ENCODE results near the gene CEP112. TPM values are rescaled to one million over a fixed set of nuclear protein-coding genes. Genes with fewer than 3 reads are reported as not detected.
A peak's percentile ranks its signal among the peaks of the same experiment; 100 is the strongest.

Gene CEP112
- total RNA-seq, 6 experiments from 2014 or later, result 5.3 to 7.7 (median 6.9) TPM

DNA sequence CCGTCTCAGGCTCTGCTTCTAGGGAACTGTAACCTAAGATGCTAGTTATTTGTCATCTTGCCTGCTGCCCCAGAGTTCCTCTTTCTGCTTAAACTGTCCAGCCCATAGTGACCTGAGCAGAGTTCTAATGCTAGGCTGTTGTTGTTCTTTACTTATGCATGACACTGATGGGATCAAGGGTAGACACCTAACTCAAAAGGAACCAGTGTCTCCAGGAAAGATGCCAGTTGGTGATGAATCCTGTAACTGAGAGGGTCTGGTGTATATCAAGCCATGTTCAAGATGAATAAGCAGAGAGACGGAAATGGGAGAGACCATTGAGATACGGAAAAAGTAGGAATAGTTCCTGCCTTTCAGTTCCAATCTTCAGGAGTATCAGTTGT lies 23.6 kb upstream of the CEP112 start:
- Mint-ChIP-seq H3K4me1 (ENCODE audit: low read depth) (no peaks in the 10 kb centered on the region), H3K36me3 (ENCODE audit: low read depth) (no peaks in the 10 kb centered on the region), H3K27me3 (ENCODE audit: insufficient read depth) (peaks cover 44% of the 10 kb centered on the region), H3K4me3 (no peak overlapping the region), H3K27ac (no peak overlapping the region), H3K9me3 (no peaks in the 10 kb centered on the region)
- TF ChIP-seq CTCF (IDR thresholded peaks at IDR 0.05), result no peak
- no peak for DNase-seq

- H3K9me3 Mint-ChIP-seq, result no peaks in the 10 kb centered on the region
- no peak for DNase-seq
- no peaks in the 10 kb centered on the region for H3K36me3 Mint-ChIP-seq (ENCODE audit: low read depth)
- H3K4me1 Mint-ChIP-seq (ENCODE audit: low read depth), result no peaks in the 10 kb centered on the region
- no peak overlapping the region for H3K4me3 Mint-ChIP-seq
- H3K27me3 Mint-ChIP-seq (ENCODE audit: insufficient read depth), result peaks cover 43% of the 10 kb centered on the region
- TF ChIP-seq CTCF (IDR thresholded peaks at IDR 0.05), result no peak
- H3K27ac Mint-ChIP-seq, result no peak overlapping the region
Measured at GRCh38 chr17:66214884-66215528, 23.1 kb upstream of the CEP112 start.

DNA sequence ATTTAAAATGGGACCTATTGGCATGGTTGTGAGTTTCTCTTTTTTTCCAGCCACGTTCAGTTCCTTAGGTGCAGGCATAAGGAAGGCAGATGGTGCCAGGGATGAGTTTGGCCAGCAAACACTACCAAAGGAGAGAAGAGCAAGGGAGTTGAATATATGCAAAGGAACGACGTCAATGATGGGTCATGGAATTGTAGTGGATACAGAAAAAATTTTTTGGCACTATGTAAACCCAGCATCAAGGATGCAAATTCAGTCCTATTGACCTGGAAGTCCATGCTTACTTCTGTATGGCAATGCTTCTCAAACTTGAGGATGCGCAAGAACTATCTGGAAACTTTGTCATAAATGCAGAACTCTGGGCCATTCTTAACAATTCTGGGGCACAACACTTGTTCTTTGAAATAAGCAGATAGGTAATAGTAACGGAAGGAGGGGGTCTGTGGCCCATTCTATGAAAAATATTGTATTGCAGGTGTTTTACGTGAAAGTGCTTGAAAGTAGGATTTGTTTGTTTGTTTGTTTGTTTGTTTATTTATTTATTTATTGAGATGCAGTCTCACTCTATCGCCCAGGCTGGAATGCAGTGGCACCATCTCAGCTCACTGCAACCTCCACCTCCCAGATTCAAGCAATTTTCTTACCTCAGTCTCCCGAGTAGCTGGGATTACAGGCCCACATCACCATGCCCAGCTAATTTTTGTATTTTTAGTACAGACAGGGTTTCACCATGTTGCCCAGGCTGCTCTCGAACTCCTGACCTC lies 19.3 kb upstream of the CEP112 start:
- no peaks in the 10 kb centered on the region for H3K4me1 Mint-ChIP-seq (ENCODE audit: low read depth)
- no peak for TF ChIP-seq CTCF (IDR thresholded peaks at IDR 0.05)
- peaks cover 36% of the 10 kb centered on the region for H3K27me3 Mint-ChIP-seq (ENCODE audit: insufficient read depth)
- no peak overlapping the region for H3K27ac Mint-ChIP-seq
- H3K4me3 Mint-ChIP-seq, result no peak overlapping the region
- no peak for DNase-seq
- peaks cover 10% of the 10 kb centered on the region; the same call in 1 of the 2 replicates for H3K9me3 Mint-ChIP-seq
- H3K36me3 Mint-ChIP-seq (ENCODE audit: low read depth), result peaks cover 6% of the 10 kb centered on the region; the same call in 1 of the 2 replicates

DNA sequence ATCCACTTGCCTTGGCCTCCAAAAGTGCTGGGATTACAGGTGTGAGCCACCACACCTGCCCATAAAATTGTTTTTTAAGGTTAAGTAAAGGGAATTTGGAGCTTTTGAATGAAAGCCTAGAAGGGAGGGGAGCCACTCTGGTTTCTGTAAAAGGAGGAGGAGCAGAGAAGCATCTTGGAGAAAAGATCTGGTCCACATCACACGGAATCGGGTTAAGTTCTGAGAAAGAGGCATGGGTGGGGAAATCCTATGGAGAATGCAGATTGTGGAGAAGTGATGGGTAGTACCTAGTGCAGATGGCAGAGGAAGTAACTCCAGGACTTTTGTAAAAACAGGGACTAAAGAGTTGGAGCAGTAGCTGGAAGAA lies 18.3 kb upstream of the CEP112 start:
- no peak for TF ChIP-seq CTCF (IDR thresholded peaks at IDR 0.05)
- no peaks in the 10 kb centered on the region for H3K4me1 Mint-ChIP-seq (ENCODE audit: low read depth)

DNA sequence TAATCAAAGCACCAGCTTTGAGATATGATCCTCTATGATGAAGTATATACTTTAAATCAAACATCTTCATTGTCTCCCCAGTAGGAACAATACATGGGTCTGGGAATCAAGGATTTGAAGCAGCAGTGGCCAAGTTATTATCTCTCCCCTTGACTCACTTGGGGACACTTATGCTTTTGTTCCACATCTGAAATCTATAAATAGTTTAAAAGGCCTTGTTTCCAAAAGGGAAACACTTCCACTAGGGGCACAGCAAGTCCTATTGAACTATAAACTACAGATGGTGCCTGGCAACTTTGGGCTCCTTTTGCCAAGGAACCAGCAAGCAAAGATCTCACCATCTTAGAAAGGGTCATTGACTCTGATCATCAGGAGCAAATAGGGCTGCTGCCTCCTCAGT lies 16.0 kb upstream of the CEP112 start:
- no peak overlapping the region for H3K27ac Mint-ChIP-seq
- no peaks in the 10 kb centered on the region for H3K4me1 Mint-ChIP-seq (ENCODE audit: low read depth)
- peaks cover 6% of the 10 kb centered on the region; the same call in 1 of the 2 replicates for H3K36me3 Mint-ChIP-seq (ENCODE audit: low read depth)
- TF ChIP-seq CTCF (IDR thresholded peaks at IDR 0.05), result 0 out of 2 replicates have a peak, but pooled peaks have one; percentile 10
- H3K4me3 Mint-ChIP-seq, result no peak overlapping the region
- H3K27me3 Mint-ChIP-seq (ENCODE audit: insufficient read depth), result peaks cover 16% of the 10 kb centered on the region
- peaks cover 10% of the 10 kb centered on the region; the same call in 1 of the 2 replicates for H3K9me3 Mint-ChIP-seq
- DNase-seq, result no peak

More for the DNA sequence above, 18.3 kb upstream of the CEP112 start:
- Mint-ChIP-seq H3K9me3 (peaks cover 10% of the 10 kb centered on the region; the same call in 1 of the 2 replicates), H3K27ac (no peak overlapping the region), H3K4me3 (no peak overlapping the region), H3K27me3 (ENCODE audit: insufficient read depth) (peaks cover 27% of the 10 kb centered on the region), H3K36me3 (ENCODE audit: low read depth) (peaks cover 6% of the 10 kb centered on the region; the same call in 1 of the 2 replicates)
- no peak for DNase-seq

Data from HFFc6 (cell line).